Uterus (tissue), 2 donors: ENCODE data around the gene SLC35F3.

ENCODE experiments used
- CTCF ChIP-seq, 4 experiments: fragments of 200-600 bp in 2 of 4; fragments of 450-650 bp in 2 of 4; sonication (generic) in 2 of 4; IDR thresholded peaks; one replicate each; pipeline ENCODE4 v1.5.1; 2016 to 2019; ENCODE audit warnings: antibody characterized with exemption in 4 of 4, mild to moderate bottlenecking in 2 of 4, moderate library complexity in 1 of 4
- POLR2A ChIP-seq, 2 donors: fragments of 450-650 bp; IDR thresholded peaks; one replicate each; pipeline ENCODE4 v1.6.1; 2016; ENCODE audit warnings: antibody characterized with exemption in 2 of 2, mild to moderate bottlenecking in 1 of 2, moderate library complexity in 1 of 2

- no peak for TF ChIP-seq CTCF (IDR thresholded peaks at IDR 0.05)
- no peak for TF ChIP-seq POLR2A (IDR thresholded peaks at IDR 0.05)
Observed at GRCh38 chr1:233928123-233928522, 23.6 kb downstream of the SLC35F3 start.
